ENCODE results near the gene MYH11. TPM values are rescaled to one million over a fixed set of nuclear protein-coding genes. Genes with fewer than 3 reads are reported as not detected.
"Not testable (repeated sequence)": the region's sequence is repeated elsewhere in the genome, so short reads cannot be mapped to it uniquely, and the experiment has no call there.

MYH11 gene
- polyA plus RNA-seq, 1 donor = 10.3 TPM

- no peak for DNase-seq (ENCODE audit: low read depth)
These were observed 22.5 kb upstream of the MYH11 start for GRCh38 chr16:15879255-15879811.

- DNase-seq (ENCODE audit: low read depth) = no peak
These were observed 19.7 kb upstream of the MYH11 start for GRCh38 chr16:15876503-15876902.

GRCh38 chr16:15874745-15875314 is 18.0 kb upstream of the MYH11 start:
- DNase-seq (ENCODE audit: low read depth) = no peak

GRCh38 chr16:15873737-15874136 is 16.9 kb upstream of the MYH11 start:
- DNase-seq (ENCODE audit: low read depth) = no peak

GRCh38 chr16:15873301-15873700 is 16.5 kb upstream of the MYH11 start:
- no peak for DNase-seq (ENCODE audit: low read depth)

- DNase-seq (ENCODE audit: low read depth) = no peak
These were observed 13.2 kb upstream of the MYH11 start for GRCh38 chr16:15870011-15870410.

- DNase-seq (ENCODE audit: low read depth) = no peak
These were observed 9.6 kb upstream of the MYH11 start for GRCh38 chr16:15866451-15866850.

- no peak for DNase-seq (ENCODE audit: low read depth)
These were observed 8.9 kb upstream of the MYH11 start for GRCh38 chr16:15865742-15866141.

DNA sequence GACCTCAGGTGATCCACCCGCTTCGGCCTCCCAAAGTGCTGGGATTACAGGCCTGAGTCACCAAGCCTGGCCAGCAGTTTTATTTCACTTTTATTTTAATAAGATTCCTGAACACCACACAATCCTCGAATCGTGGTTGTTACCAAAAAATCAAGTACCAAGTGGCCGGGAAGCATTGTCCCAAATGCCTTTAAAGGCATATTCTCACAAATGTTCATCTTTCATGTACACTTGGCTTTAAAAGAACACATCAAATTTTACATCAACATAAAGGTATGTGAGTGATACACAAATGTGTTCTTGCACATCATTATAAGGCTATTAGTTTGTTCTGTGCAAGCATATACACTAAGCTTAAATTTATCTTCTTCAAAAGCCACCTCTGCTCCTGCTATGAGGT is 8.1 kb upstream of the MYH11 start:
- no peak for DNase-seq (ENCODE audit: low read depth)

- no peak for DNase-seq (ENCODE audit: low read depth)
These were observed 5.2 kb upstream of the MYH11 start for GRCh38 chr16:15861996-15862395.

GRCh38 chr16:15858921-15859668 is 2.3 kb upstream of the MYH11 start:
- DNase-seq (ENCODE audit: low read depth) = no peak

DNA sequence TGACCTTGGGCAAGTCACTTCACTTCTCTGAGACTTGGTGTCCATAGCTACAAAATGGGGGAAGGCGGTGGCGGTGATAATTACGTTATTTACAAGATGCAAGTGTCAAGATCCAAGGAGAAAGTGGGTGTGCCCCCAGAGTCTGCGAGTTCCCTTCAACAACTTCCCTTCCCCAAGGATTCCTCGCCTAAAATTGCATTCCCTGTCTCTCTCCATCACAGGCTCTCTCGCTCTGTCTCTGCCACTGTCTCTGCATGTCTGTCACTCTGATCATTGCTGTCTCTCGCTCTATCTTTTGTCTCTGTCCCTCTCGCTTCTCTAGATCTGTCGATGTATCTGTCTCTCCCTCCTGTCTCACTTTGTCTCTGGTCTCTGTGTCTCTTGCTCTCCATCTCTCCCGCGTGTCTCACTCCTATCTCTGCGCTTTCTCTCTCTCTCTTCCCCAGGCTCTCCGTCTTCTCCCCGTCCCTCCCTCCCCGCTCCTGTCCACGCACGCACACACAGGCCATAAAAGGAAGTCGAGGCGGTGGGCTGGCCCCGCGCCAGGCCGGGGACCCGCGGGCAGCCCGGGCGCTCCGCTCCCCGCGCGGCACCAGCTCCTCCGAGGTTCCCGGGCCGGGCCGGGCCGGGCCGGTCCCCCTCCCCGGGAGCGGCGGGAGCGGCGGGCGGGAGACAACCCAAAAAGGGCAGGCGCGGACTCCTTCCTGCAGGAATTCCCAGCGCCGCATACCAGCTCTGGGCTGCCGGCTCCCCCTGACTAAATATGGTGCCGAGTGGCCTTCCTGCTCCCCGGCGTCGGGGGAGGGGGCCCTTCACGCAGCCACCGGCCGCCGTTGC is 1.1 kb upstream of the MYH11 start:
- DNase-seq (ENCODE audit: low read depth) = no peak

DNA sequence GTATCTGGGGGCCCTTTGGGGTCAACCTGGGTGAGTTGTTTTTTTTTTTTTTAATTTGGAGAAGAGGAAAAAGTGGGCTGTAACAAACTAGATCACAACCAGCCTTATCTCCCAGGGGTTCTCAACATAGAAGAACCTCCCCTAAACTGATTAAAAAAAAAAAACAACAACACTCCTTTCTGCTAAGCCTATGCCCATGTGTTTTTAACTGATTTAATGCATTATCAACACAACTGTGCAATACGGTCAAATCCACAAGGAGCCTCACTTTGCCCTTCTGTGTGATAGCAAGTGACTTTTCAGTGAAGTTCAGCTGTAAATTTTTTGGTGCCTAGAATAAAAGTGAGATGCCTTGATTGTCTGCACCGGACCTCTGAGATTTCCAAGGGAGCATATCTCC is 646 bp downstream of the MYH11 start:
- DNase-seq (ENCODE audit: low read depth) = no peak

DNA sequence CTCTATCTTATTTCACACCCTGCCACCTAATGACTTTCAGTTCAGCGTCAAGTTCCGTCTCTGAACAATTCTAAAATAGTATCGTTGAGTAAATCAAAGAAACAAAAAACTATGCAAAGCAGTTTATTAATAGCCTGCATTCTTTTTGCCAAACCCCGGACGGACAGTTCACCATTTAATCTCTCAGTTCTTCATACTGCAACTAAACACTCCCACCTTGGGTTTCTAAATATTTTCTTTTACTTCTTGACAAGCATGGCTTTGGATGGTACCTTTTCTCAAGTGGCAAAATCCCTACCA is 1.2 kb downstream of the MYH11 start:
- DNase-seq (ENCODE audit: low read depth) = no peak

- no peak for DNase-seq (ENCODE audit: low read depth)
These were observed 1.7 kb downstream of the MYH11 start for GRCh38 chr16:15854906-15855703.

DNA sequence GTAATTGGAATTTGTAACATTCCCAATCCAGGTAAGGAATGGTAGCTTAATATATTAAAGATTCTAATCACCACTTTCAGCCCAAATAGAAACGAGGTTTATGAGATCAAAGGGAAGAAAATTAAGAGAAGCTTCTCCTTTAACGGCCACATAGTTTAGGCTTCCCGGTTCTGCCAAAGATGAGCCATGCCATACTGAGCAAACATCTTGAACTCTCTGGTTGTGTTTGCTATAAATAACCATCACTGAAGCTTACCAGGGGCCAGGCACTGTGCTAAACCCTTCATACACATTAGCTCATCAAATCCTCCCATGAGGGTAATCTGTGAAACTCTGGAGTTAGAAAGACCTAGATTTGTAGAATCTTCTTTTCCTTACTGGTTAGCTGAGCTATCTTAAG is 2.8 kb downstream of the MYH11 start:
- DNase-seq (ENCODE audit: low read depth) = no peak

- DNase-seq (ENCODE audit: low read depth) = no peak
These were observed 3.8 kb downstream of the MYH11 start for GRCh38 chr16:15853021-15853420.

DNA sequence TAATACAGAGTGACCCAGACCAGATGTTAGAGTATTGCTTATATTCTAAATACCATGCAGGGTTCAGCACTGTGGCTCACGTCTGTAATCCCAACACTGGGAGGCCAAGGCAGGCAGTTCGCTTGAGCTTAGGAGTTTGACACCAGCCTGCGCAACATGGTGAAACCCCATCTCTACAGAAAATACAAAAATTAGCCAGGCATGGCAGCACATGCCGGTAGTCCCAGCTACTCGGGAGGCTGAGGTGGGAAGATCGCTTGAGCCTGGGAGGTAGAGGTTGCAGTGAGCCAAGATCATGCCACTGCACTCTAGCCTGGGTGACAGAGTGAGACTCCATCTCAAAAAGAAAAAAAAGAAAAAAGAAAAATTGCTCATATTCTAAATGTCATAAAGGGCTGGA is 6.3 kb downstream of the MYH11 start:
- not testable (repeated sequence) for DNase-seq (ENCODE audit: low read depth)

DNA sequence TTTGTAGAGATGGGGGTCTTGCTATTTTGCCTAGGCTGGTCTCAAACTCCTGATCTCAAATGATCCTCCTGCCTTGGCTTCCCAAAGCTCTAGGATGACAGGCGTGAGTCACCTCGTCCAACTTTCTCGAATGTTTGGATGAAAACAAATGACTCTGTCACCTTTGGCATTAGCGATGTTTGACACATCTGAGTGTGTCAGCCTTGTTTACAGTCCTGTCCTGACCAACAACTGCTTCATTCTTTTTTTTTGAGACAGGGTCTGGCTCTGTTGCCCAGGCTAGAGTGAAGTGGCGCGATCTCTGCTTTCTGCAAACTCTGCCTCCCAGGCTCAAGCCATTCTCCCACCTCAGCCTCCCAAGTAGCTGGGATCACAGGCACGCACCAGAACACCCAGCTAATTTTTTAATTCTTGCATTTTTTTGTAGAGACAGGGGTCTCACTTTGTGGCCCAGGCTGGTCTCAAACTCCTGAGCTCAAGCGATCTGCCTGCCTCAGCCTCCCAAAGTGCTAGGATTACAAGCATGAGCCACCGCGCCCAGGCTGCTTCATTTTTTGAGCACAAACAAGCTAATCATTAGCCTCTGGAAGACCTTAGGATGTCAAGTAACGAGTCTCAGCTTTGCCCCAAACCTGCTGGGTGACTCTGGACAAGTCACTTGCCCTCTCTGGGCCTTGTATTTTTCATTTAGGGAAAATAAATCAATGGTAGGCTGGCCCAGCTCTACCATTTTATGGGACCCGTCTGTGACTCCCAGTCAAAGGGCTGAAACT is 7.4 kb downstream of the MYH11 start:
- DNase-seq (ENCODE audit: low read depth) = no peak

GRCh38 chr16:15847611-15848175 is 9.1 kb downstream of the MYH11 start:
- DNase-seq (ENCODE audit: low read depth) = no peak

DNA sequence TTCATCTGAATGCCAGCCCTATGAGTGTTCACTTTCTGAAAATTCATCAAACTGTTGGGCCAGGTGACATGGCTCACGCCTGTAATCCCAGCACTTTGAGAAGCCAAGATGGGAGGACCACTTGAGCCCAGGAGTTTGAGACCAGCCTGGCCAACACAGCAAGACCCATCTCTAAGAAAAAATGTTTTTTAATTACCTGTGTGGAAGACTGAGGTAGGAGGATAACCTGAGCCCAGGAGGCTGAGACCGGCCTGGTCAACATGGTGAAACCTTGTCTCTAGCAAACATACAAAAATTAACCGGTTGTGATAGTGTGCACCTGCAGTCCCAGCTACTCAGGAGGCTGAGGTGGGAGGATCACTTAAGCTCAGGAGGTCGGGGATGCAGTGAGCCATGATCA is 10.3 kb downstream of the MYH11 start:
- DNase-seq (ENCODE audit: low read depth) = no peak

All from forelimb muscle (tissue), 1 donor.